Stimulated activated CD8-positive, alpha-beta memory T cell treated with anti-CD3 and anti-CD28 coated beads, Interleukin-12 subunit alpha, Interleukin-12 subunit beta, amount 100 ng/mL, for 1 hour (primary cell): Measurements from ENCODE around the gene SEMA4D.
"Not testable (repeated sequence)": the region's sequence is repeated elsewhere in the genome, so short reads cannot be mapped to it uniquely, and the experiment has no call there.

ENCODE experiments used
- DNase-seq: peaks from one replicate; pipeline ENCODE4 v3.0.0-alpha.2; 2020; ENCODE audit warnings: low read depth

Gene SEMA4D

DNA sequence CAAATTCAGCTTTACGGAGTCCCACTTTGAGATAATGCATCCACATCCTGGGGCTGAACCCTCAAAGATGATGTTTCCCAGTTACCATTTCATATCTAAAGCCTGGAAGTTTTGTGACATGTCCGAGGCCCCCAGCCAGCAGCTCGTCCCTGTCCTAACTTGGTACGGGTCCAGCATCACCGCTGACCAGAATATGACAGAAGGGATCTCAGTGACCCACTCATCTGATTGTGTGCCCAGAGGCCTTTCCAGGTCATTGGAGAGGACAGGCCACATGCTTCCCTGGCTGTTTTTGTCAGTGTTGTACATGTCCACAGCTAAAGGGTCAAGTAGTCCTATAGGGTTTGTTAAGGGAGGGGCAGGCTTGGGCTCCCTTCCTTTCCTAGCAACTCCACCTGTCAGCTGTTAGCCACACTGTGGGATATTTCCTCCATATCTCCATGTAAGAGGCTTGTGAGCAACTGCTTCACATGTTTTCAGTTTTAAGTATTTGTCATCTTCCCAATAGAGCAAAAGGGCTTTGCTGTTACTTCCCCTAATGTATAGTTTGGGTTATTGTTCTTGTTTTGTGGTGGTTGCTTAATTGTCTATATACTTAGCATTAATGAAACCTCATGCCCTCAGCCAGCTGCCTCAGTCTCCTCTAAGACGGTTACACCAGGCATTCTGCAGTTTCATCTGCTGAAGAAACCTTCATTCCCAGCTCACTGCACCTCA is 146.2 kb downstream of the SEMA4D start:
- no peak for DNase-seq

DNA sequence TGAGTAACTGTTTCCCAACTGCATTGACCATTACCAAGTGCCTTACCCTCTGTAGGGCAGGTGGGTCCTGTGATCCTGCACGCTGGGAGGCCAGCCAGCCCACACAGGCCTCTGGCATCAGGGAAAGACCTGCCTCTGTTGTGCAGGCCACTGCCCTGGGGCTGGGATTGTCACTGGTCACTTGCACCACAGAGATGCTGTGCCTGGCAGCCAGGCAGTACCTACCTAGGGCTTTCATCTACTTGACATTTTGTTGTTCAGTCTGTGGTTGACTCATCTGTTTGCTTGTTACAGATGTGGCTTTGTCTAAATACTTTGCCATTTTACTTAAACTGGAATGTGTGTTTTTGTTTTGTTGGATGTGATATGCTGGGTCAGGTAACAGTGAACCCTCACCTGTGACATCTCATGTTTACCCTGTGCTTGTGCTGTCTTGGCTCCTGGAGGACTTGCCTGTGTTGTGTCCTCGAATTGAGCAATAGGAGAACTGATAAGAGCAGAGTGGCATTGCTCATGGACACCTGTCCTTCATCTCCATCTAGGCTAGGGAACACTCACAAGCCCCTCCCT is 146.8 kb downstream of the SEMA4D start:
- no peak for DNase-seq

DNA sequence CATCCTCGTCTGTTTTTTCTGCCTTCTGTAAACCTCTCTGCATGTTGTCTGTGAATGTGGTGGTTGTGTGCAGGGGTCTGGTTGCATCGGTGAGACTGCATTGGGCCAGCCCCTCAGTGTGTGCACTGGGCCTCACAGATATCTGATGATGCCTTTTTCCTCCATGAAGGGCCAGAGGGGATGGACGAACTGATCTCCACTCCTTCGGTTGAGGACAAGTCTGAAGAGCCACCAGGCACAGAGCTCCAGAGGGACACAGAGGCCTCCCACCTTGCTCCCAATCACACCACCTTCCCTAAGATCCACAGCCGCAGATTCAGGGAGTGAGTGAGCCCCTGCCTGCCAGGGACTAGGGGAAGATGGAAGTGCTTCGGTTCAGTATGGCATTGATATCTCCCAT is 148.3 kb downstream of the SEMA4D start:
- DNase-seq: no peak

DNA sequence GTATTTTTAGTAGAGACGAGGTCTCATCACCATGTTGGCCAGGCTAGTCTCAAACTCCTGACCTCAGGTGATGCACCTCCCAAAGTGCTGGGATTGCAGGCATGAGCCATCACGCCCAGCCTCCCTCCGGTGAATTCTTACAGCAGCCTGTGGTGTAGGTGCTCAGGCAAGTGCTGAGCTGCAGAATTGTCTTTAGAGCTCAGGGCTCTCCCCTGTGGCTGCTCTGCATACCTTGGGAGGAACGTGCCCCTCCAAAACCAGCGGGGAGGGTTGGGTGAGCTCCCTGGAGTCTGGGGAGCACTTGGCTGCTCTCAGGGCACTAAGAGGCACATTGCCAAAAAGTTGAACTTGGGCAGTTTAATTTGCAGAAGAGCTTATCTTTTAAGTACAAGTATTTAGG is 150.3 kb downstream of the SEMA4D start:
- DNase-seq: no peak

DNA sequence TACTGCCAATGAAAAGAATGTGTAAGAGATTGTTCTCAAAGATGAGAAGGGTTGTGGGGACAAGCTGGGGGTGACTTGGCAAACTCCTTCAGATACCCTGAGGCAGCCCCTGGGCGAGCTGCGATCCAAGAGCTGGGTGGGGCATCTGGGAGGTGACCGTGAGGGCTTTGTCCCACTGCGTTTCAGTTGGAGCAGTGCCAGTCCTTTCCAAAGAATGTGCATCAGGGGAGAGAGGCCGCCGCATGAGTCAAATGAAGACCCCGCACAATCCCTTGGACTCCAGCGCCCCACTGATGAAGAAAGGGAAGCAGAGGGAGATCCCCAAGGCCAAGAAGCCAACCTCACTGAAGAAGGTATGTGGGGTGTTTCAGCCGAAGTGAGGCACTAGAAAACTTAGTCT is 151.2 kb downstream of the SEMA4D start:
- no peak for DNase-seq

GRCh38 chr9:89345476-89345875 is 152.4 kb downstream of the SEMA4D start:
- no peak for DNase-seq

- DNase-seq: not testable (repeated sequence)
Measured at GRCh38 chr9:89343812-89344211, 154.1 kb downstream of the SEMA4D start.

- no peak for DNase-seq
Measured at GRCh38 chr9:89342948-89343347, 155.0 kb downstream of the SEMA4D start.

GRCh38 chr9:89342213-89342612 is 155.7 kb downstream of the SEMA4D start:
- DNase-seq: no peak

DNA sequence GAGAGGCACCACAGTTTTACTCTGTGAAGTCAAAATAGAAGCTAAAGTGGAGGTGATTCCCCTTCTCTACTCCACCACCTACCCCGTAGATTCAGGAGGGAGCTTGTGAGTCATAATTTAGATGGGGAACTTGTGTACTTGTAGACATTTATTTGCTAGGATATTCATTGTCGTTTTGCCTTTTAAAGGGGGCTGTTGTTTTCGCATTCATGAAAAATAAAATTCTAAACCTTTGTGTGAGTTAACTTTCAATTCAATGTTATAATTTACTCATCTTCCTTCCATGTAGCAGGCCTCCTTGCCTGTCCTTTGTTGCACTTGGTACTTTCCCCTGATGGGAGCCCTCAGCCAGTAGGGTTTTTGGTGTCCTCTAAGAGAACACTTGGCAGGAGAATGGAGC is 157.6 kb downstream of the SEMA4D start:
- DNase-seq: no peak

- no peak for DNase-seq
Measured at GRCh38 chr9:89339807-89340206, 158.1 kb downstream of the SEMA4D start.

- no peak for DNase-seq
Measured at GRCh38 chr9:89330513-89330912, 167.4 kb downstream of the SEMA4D start.

GRCh38 chr9:89329917-89330316 is 168.0 kb downstream of the SEMA4D start:
- no peak for DNase-seq

DNA sequence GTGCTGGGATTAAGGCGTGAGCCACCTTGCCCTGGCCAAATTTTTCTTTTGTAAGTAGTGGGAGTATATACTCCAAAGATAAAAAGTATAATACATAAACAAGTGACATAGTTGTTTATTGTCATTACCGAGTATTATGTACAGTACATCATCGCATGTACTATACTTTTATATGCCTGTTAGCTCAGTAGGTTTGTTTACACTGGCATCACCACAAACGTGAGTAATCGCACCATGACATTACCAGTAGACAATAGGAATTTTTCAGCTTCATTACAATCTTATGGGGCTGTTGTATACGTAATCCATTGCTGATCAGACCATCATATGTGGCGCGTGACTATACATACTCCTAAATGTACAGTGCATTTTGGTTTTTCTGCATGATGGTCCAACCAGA is 169.8 kb downstream of the SEMA4D start:
- no peak for DNase-seq

- DNase-seq: no peak
Measured at GRCh38 chr9:89325733-89326132, 172.2 kb downstream of the SEMA4D start.

DNA sequence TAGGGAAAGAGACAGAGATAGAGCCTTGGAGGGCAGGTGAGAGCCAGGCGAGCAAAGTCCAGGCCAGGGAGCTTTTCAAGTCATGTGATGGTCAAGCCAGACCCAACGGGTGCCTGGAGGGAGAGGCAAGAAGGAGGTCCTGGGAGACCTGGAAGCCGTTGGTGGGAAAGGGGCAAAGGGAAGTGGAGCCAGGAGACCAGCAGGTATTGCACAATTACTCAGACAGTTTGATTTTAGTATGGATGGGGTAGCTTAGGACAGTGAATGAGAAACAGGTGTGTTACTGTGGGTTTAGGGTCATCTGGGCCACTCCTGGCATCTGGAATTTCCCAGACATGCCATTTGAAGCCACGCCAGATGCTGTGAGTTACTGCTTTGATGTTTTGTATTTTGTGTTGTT is 174.5 kb downstream of the SEMA4D start:
- no peak for DNase-seq

DNA sequence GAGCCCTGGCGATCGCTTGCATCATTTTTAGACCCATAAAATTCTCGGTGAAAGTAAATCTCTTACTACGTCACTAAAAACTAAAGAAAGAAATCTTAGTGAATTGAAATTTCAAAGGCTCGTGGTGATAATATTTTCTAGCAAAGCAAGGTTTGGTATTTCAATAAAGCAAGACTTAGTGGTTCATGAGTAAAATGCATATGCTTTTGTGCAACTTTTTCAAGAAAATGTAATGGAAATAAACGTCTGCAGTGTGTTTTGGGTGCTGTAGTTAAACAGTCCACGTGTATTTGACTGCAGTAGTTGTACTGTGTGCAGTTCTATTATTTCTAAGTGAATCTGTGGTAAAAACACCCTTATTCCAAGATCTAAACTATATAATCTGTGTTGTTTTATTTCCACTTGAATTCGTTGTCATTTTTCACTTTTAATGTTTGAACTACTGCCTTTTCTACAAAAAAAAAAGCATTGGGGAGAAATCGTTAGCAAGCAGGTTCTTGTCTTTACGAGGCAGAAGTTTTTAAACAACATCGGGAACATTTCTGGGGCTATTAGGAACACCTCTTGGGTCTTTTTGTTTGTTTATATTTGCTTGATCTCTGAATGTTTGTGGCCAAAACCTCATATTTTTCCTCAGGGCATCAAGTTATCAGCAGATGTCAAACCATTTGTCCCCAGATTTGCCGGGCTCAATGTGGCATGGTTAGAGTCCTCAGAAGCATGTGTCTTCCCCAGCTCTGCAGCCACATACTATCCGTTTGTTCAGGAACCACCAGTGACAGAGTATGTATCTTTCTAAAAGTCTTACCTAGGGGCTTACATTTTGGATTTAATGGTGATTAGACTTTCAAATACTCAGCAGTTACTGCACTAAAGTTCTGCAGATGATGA is 178.7 kb downstream of the SEMA4D start:
- no peak for DNase-seq

DNA sequence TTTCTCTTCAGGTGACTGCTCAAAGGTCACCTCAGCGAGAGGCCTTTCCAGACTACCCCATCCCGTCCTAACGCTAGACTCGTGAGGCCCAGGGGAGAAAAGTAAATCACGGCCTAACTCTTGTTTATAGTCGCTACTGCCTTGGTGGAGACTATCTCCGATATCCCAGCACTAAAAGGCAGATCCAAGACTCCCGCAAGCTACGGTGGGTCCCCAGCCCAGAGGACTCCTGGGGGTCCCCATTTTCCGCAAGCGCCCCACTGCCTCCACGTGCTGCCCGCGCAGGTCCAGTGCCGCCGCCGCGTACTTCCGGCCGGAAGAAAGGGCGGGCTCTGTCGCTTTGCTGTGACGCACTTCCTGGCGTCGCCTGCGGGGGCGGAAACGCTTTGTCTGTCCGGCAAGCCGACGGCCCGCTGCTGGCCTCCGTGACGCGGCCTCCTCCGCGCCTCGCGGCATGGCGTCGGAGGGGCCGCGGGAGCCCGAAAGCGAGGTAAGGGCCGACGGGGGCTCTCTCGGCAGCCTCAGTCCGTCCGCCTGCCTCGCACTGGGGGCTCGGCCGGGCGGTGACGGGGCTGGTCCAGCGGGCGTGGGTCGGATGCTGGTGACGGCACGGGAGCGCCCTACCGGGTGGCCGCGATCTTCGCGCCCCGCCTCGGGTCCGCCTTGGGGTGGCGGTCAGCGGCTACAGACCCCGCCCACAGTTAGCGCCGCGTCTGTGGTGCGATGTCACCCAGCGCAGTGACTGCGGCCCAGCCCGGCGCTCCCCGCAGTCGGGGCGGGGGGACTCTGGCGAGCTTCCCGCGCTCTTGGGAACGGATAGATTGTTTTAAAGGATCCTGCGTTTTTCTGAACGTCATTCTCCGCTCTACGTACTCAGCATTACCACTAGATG is 179.5 kb downstream of the SEMA4D start, which contains the start of gene SECISBP2:
TSS of gene SECISBP2 (plus strand) at position 378 of the 892 bp plus-strand sequence. CDS start at position 455, 77 bp downstream.
- peak; percentile 89 for DNase-seq

DNA sequence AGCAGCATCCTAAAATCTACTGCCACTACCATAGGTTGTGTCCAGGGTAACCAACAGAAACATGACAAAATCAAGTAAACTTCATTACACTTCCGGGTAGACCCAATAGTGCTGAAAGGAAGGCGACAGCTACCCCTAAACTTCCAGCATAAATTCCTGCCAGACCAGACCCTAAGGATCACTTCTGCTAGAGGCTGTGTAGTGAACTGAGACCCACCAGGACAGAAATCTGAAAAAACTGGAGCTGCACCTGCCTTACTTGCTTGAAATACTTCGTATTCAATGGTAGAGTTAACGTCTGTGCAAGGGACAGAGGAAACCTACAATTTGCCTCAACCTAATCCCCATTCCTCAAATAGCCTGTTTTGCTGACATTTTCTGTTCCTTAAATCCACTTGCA is 180.6 kb downstream of the SEMA4D start:
- DNase-seq: no peak

DNA sequence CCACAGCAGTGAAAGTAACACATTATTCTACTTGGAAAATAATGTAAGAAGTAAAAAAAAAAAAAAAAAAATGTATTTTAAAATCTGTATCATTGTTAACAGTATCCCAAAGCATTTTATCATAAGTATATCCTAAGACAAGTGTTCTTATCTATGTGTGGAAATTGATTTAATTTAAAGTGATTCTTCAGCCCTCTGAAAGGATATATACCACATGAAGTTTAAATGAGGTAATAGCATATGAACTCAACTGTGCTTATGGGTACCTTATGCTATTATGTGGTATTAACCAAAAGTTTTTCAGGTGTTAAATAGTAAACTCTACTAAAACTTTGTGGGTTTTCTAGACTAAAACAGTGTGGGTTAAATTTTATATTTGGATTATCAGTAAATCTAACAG is 182.4 kb downstream of the SEMA4D start:
- no peak for DNase-seq

DNA sequence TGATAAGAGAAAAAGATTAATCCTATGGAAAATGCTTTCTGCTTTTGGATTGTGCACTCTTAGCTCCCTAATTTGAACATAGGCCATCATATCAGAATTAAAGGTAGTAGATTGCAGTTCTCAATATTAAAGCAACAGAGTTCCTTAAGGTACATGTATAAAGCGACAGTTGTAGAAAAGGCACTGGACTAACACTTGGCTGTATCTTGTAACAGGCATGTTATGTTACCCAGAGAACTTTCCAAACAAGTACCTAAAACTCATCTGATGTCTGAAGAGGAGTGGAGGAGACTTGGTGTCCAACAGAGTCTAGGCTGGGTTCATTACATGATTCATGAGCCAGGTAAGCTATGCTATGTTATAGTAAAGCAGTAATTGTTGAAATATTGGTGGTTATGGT is 183.0 kb downstream of the SEMA4D start:
- DNase-seq: no peak

DNA sequence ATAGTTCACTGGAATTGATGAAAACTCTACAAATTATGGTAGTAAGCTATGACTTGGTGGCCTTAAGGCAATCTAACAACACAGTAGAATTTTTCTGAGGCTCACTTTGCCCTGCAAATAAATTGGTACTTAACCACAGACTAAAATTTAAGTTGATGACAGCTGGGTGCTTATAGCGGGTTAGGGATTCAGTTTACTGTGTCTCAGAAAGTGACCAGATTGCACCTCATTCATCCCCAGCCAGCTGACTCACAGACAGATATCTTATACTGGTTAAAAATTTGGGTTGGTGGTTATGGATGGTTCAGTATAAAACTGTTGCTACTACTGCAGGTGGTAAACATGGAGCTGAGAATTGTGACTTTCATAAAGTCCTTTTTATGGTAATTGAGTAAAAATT is 184.1 kb downstream of the SEMA4D start:
- no peak for DNase-seq
